Brain pericyte (primary cell): ENCODE results near the gene TATDN2.
"Not testable (repeated sequence)": the region's sequence is repeated elsewhere in the genome, so short reads cannot be mapped to it uniquely, and the experiment has no call there.

Experiments used
- DNase-seq: peaks from one replicate; pipeline ENCODE4 v3.0.0-alpha.2; 2012; ENCODE audit warnings: low read depth, low spot score

Gene TATDN2

GRCh38 chr3:10268930-10269329 lies 20.7 kb downstream of the TATDN2 start:
- DNase-seq, result no peak

GRCh38 chr3:10269443-10269842 lies 21.2 kb downstream of the TATDN2 start:
- DNase-seq, result no peak

GRCh38 chr3:10272476-10272875 lies 24.2 kb downstream of the TATDN2 start:
- DNase-seq, result not testable (repeated sequence)

DNA sequence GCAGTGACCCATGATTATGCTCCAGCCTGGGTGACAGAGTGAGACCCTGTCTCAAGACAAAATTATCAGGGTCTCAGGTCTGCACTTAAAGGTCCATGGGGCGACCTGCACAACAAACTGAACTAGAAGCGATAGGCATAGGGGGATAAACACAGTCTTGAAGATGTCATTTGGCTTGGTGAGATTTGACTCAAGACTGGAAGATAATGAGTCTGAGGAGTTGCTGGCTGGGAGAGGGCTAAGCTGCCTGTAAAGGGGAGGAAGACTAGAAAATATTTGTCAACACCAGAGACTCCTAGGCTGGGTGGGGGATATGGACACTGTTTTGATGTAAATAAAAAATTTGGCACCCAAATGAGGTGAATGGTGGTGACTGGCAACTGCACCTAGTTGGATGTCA lies 24.7 kb downstream of the TATDN2 start:
- no peak for DNase-seq

DNA sequence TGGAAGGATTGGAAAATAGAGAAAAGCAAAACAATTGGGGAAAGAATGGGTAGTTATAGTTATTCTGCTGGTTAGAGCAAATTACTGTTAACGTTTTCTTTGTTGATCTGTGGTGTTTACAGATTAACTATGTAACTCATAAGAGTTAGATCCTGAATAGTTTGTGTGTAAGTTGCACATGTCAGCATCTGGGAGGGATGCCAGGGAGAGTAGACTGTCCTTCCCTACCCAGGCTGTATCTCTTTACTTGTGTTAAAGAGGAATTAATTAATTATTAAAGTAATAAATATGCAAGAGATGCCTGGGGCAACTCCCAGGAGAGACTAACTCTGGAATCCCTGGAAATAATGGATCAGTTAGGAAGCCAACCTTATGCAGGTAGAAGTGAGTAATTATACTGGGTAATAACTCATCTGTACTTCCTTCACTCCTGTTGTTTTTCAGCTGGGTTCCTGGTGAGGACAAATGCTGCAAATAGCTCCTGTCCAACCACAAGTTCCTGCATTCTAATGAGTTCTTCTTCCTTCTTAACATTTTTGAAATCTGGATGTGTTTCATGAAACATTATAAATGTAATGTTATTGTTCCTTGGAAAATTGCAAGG lies 25.5 kb downstream of the TATDN2 start:
- no peak for DNase-seq

- DNase-seq, result no peak
These were observed 26.3 kb downstream of the TATDN2 start for GRCh38 chr3:10274601-10275000.

DNA sequence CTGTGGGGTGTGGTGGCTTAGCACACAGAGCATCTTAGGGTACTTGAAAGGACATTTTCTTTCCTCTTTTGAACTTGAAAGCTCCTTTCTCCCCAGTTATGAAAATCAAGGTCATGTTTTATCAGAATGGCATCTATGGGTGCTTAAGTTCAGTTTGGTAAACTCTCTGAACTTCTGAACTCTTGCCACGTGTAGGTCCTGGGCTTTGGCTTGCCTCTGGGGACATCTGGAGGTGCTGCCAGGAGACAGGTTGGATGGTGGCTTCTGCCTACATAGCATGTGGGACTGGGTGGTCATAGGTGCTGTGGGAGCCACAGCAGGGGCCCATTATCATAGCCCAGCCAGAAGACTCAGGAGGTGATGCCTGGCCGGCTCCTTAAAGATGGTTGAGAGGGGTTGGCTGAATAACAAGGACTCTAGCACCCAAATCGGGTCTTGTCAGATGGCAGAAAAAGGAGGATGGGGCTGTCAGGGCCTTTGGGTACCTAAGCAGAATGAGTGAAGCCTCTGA lies 28.9 kb downstream of the TATDN2 start:
- no peak for DNase-seq

DNA sequence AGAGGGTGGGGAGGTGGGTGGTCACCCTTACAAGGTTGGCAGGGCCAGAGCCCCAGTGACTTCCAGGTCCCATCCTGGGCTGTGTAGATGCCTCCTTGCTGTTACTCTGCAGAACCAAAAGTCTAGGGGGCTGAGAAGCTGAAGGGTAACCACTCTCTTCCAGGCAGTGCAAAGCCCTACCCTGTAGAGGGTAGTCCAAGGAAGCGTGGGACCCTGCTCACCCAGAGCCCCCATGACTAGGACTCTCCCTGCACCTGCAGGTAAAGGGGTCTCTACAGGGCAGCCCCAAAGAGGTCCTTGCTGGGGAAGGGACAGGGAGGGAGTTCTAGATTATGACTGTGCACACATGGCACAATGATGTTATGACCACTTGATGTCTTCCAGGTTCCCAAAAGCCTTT lies 30.2 kb downstream of the TATDN2 start:
- no peak for DNase-seq

GRCh38 chr3:10279384-10280176 lies 31.3 kb downstream of the TATDN2 start:
- no peak for DNase-seq

GRCh38 chr3:10280177-10280529 lies 31.9 kb downstream of the TATDN2 start:
- no peak for DNase-seq

DNA sequence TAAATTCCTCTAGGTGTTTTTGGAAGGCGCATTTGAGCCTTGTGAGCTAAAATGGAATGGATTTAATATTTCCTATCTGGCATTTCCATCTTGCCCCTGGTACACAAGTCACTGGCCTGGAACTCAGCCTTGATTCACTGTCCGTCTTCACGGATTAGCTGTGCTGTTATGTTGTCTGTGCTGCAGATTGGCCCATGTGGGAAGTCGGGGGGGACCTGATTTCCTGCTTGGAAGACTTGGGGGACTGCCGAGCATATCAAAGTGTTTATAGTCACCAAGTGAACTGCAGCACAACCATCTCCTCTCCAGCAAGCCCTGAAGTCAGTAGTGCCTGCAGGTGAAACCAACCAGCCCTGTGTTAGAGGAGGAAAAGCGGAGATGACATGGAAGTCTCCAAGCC lies 32.3 kb downstream of the TATDN2 start:
- no peak for DNase-seq

DNA sequence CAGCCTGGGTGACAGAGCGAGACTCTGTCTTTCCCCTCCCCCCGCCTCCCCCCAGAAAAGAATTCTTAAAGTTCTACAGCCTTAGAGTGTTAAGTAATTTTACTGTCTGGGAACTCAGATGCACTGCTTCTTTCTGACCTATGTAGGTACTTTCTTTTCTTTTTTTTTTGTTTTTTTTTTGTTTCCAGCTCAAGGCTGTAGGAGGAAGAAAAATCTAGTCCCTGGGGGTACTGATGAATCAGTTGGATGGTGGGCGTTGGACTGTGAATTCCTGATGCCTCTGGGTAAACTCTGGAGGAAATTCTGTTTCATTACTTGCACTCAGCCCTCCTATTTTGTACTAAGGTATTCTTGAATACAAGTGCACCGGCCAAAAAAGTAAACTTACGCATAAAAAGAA lies 33.7 kb downstream of the TATDN2 start:
- no peak for DNase-seq

GRCh38 chr3:10283638-10284037 lies 35.4 kb downstream of the TATDN2 start:
- DNase-seq, result no peak

- no peak for DNase-seq
These were observed 36.2 kb downstream of the TATDN2 start for GRCh38 chr3:10284496-10284895.

DNA sequence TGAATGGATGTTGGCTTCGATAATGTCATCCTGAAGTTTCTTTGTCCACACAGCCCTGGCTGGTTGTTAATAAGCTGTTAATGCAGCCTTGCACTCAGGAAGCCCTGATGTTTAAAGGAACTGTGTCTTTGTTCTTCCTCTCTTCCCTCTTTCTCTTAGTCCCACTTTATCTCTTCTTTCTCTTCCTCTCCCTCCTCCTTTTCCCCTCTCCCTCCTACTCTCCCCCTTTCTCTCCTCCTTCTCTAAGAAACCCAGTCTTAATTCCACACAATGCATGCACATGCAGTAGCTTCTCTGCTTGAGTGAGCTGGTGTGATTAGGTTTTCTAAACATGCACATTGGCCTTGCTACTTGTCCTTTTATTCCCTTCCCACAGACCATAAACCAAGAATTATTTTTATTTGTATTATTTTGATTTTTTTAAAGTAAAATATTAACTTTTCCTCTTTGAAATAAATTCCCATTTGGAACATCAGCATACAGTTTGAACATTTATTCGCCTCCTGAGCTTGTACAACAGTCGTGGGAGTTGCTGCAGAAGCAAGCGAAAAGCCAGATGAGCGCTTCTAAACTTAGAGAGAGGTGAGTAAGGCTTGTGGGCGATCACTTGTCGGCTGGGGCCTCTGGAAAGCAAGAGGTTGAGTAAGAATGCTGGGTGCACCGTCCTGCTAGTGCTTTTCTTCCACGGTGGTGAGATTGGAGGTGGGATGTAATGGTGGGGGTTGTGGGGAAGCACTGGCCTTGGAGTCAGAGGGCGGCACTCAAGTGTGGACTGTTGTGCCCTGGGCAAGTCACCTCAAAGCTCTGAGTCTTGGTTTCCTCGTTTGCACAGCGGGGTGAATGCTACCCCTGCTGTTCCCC lies 37.2 kb downstream of the TATDN2 start:
- DNase-seq, result no peak

GRCh38 chr3:10286133-10286524 lies 37.9 kb downstream of the TATDN2 start:
- DNase-seq, result no peak

DNA sequence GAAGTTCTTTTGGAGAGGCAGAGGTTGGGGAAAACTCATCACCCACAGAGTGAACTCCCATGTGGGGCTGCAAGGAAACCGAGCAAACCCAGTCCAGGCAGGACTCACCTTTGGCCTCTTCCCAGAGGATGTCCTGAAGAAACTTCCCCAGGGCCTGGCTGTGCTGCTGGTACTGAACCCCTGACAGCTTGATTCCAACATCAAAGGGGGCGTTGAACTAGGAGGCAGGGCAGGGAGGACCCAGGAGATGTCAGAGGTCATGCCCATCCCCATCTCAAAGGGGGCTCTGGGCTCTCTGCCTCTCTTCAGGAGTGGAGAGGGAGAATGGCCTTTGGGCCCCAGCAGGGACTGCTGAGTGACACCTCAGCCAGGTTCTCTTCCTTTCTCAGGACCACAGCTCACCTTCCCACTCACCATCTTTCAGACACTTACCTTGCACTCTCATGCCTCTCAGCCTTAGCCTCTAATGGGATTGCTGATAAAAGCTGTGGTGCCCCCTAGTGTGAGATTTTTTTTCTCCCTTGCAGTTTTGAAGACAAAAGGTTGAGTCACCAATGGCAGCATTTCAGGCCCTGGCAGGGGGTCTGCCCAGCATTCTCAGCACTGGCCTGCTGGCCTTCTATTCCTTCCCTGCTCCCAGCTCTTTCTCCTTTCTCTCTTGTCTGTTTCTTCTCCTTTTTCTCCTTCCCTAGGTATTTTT lies 38.5 kb downstream of the TATDN2 start:
- DNase-seq, result peak; percentile 31

DNA sequence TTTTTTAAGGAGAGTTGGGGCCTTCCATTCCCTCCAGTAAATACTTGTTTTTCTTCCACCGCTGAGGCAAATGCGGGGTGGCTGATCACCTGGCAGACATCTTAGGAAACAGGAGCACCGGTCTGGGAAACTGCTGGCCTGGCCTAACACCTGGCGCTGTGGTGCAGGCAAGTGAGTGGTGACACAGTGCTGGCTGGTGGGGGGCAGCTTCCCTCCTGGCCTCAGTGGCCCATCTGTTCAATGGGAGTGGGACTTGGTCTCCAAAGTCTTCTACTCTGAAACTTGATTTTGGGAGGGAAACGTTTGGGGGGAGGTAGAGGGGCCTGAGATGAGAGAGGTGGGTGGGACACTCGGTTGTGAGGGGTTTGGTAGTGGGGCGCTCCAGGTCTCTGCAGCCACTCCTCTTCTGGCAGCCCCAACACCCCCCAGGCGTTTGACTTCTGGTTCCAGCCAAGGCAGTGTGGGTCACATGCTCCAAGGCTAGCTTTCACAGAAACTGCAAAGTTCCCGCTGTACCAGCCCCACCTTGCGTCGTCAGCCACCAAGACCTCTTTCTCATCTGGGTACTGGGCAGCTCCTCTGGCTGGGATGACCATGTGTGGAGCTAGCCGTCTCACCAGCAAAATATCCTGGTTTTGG lies 39.8 kb downstream of the TATDN2 start:
- no peak for DNase-seq

- DNase-seq, result no peak
These were observed 40.3 kb downstream of the TATDN2 start for GRCh38 chr3:10288575-10288960.

- DNase-seq, result no peak
These were observed 40.8 kb downstream of the TATDN2 start for GRCh38 chr3:10289077-10289476.

- DNase-seq, result no peak
These were observed 41.6 kb downstream of the TATDN2 start for GRCh38 chr3:10289787-10290355.
